HS-5 (cell line): Measurements from ENCODE around the gene MYO7B.

Experiments used
- DNase-seq: peaks from one replicate; pipeline ENCODE4 v3.0.0-alpha.2; 2012; ENCODE audit warnings: low read depth

The MYO7B gene

GRCh38 chr2:127609818-127610217 lies 74.3 kb downstream of the MYO7B start:
- DNase-seq, result no peak

- DNase-seq, result no peak
These were observed 75.1 kb downstream of the MYO7B start for GRCh38 chr2:127610561-127610960.

GRCh38 chr2:127611076-127611925 lies 75.8 kb downstream of the MYO7B start:
- DNase-seq, result no peak

GRCh38 chr2:127612111-127612822 lies 76.8 kb downstream of the MYO7B start:
- DNase-seq, result no peak

- DNase-seq, result no peak
These were observed 78.8 kb downstream of the MYO7B start for GRCh38 chr2:127614246-127614645.

- DNase-seq, result no peak
These were observed 79.2 kb downstream of the MYO7B start for GRCh38 chr2:127614731-127615130.

- DNase-seq, result no peak
These were observed 80.2 kb downstream of the MYO7B start for GRCh38 chr2:127615511-127616166.

- DNase-seq, result no peak
These were observed 83.2 kb downstream of the MYO7B start for GRCh38 chr2:127618551-127619202.

- DNase-seq, result no peak
These were observed 83.7 kb downstream of the MYO7B start for GRCh38 chr2:127619203-127619590.

GRCh38 chr2:127619877-127620705 lies 84.6 kb downstream of the MYO7B start:
- DNase-seq, result no peak

DNA sequence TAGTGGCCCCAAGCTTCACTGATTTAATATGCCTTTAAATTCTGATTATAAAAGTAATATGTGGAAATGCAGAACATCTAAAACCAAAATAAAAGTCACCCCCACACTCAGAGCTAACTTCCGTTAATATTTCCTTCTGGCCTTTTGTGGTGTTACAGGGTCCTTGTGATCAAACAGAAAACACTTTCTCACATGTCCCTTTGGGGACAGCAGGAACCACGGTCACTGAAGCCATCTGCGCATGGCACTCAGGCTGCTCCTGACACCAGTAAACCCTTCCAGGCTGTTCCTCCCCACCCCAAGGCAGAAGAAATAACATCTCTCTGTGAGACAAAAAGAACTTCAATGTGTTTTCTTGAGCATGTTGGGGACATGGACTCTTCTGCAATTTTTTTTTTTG lies 85.4 kb downstream of the MYO7B start:
- no peak for DNase-seq

- no peak for DNase-seq
These were observed 86.5 kb downstream of the MYO7B start for GRCh38 chr2:127621981-127622431.

- no peak for DNase-seq
These were observed 87.3 kb downstream of the MYO7B start for GRCh38 chr2:127622561-127623387.

DNA sequence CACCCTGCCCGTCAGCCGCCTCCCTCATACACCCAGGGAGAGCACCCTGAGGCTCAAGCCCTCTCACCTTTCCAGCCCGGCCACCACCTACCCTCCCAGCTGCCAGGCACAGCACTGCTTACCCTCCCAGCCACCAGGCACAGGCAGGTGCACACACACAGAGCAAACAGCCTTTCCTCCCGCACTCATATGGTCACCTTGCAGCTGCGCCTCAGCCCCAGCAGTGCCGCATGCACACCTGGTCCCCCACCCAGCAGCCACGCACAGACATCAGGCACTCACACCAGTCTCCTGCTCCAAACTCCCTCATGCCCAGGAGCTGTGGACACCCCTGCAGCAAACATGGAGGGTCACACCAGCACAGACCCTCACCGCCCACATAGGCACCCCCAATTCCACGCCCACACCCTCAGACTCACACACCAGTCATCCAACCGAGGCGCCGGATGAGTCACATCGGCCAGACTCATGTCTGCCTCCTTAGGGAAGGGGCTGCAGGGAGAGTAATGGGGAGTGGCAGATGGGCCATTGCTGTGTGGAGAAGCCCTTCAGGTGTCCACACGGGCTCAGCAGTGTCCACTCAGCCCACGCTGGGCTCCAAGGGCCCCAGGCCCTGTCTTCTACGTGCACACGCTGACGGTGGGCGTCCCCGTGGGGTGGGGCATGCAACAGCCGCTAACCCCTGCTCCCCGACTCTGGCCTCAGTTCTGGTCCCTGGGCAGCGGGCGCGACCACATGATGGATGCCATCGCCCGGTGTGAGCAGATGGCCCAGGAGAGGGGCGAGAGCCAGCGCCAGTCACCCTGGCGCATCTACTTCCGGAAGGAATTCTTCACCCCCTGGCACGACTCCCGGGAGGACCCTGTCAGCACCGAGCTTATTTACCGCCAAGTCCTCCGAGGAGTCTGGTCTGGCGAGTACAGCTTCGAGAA lies 88.2 kb downstream of the MYO7B start:
- DNase-seq, result no peak

GRCh38 chr2:127624320-127624755 lies 88.9 kb downstream of the MYO7B start:
- DNase-seq, result no peak

GRCh38 chr2:127624756-127625571 lies 89.5 kb downstream of the MYO7B start:
- no peak for DNase-seq

- DNase-seq, result no peak
These were observed 90.1 kb downstream of the MYO7B start for GRCh38 chr2:127625572-127625951.

DNA sequence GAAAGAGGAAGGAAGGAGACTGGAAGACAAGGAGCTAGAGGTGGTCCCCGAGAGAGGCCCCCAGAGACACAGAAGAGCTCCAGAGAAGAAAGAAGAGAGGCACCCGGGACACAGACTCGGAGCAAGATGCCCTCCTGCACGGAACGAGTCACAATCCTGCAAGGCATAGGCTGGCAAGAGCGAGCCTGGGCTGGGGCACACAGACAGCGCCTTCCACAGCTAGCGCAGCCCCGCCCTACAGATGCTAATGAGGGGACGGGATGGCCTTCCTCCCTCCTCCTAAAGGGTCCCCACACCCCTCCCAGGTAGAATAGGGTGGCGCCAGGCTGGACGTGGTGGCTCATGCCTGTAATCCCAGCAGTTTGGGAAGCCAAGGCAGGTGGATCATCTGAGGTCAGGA lies 90.7 kb downstream of the MYO7B start:
- no peak for DNase-seq
